ENCODE results near the gene WNT7B. TPM values are rescaled to one million over a fixed set of nuclear protein-coding genes. Genes with fewer than 3 reads are reported as not detected.

The WNT7B gene
- polyA plus RNA-seq (2013, experiment 1 of 2) = not detected
- polyA plus RNA-seq (2013, experiment 2 of 2) = not detected

GRCh38 chr22:45977003-45977411 is at the start of gene WNT7B:
Gene WNT7B, minus strand, starts transcription at chr22:45977162. Its CDS starts 408 bp downstream, at chr22:45976754.
- Histone ChIP-seq H2BK15ac (ENCODE audit: low read depth, poor library complexity, severe bottlenecking) (no peak within 1 kb of the TSS), H3K4me1 (ENCODE audit: control insufficient read depth, insufficient read depth, low read depth, low read length) (peaks cover 58% of the 10 kb centered on the region), H3K4me2 (ENCODE audit: low read length, poor library complexity, severe bottlenecking) (peak within 1 kb of the TSS; percentile 90), H2BK12ac (ENCODE audit: low read length in 2 of 2) (no peak within 1 kb of the TSS), H4K91ac (ENCODE audit: low read length) (no peak within 1 kb of the TSS), H3K27me3 (ENCODE audit: control insufficient read depth in 1 of 2, insufficient read depth in 1 of 2, low read length in 2 of 2) (peaks cover 13 to 69% of the 10 kb centered on the region in 2 experiments), H2AFZ (ENCODE audit: low read depth, low read length) (no peak within 1 kb of the TSS), H2BK120ac (ENCODE audit: low read depth, low read length) (no peak within 1 kb of the TSS), H3K79me1 (replicated peaks; ENCODE audit: low read length, poor library complexity, severe bottlenecking) (peaks cover 4% of the 10 kb centered on the region), H3K9me3 (ENCODE audit: control insufficient read depth, low read length) (no peaks in the 10 kb centered on the region), H3K9ac (ENCODE audit: low read length) (no peak within 1 kb of the TSS), H2AK5ac (ENCODE audit: low read length, severe bottlenecking) (no peak within 1 kb of the TSS), H3K27ac (ENCODE audit: low read length, poor library complexity, severe bottlenecking) (no peak within 1 kb of the TSS), H3K4me3 (ENCODE audit: insufficient read depth in 1 of 2, low read depth in 1 of 2, low read length in 2 of 2) (peak within 1 kb of the TSS in 1 of 2 experiments; percentile 65), H3K23ac (ENCODE audit: low read length in 2 of 2) (peak within 1 kb of the TSS in 1 of 2 experiments; percentile 5), H3K36me3 (ENCODE audit: control insufficient read depth in 1 of 2, insufficient read depth in 2 of 2, low read depth in 1 of 2, low read length in 2 of 2) (peaks cover 0 to 9% of the 10 kb centered on the region in 2 experiments), H3K18ac (ENCODE audit: low read depth in 1 of 2, low read length in 2 of 2) (no peak within 1 kb of the TSS), H4K8ac (ENCODE audit: low read length) (no peak within 1 kb of the TSS), H2BK5ac (ENCODE audit: low read depth, low read length, poor library complexity, severe bottlenecking) (no peak within 1 kb of the TSS), H3K4ac (ENCODE audit: low read depth in 1 of 2, low read length in 2 of 2) (no peak within 1 kb of the TSS), H3K14ac (ENCODE audit: low read length in 2 of 2) (peak within 1 kb of the TSS in 1 of 2 experiments; percentile 6)
- DNase-seq = no peak
- WGBS = 2% methylated on average over 10 of the region's 49 CpGs

- no peak for DNase-seq
- H2AK5ac ChIP-seq (ENCODE audit: low read length, severe bottlenecking) = no peak overlapping the region
- H3K4me3 ChIP-seq (ENCODE audit: insufficient read depth in 1 of 2, low read depth in 1 of 2, low read length in 2 of 2) = no peak overlapping the region
- H3K36me3 ChIP-seq (ENCODE audit: control insufficient read depth in 1 of 2, insufficient read depth in 2 of 2, low read depth in 1 of 2, low read length in 2 of 2) = no peaks in the 10 kb centered on the region
- H2BK120ac ChIP-seq (ENCODE audit: low read depth, low read length) = no peak overlapping the region
- H4K8ac ChIP-seq (ENCODE audit: low read length) = no peak overlapping the region
- H3K9me3 ChIP-seq (ENCODE audit: control insufficient read depth, low read length) = no peaks in the 10 kb centered on the region
- no peak overlapping the region for H2BK5ac ChIP-seq (ENCODE audit: low read depth, low read length, poor library complexity, severe bottlenecking)
- no peak overlapping the region for H3K18ac ChIP-seq (ENCODE audit: low read depth in 1 of 2, low read length in 2 of 2)
- no peak overlapping the region for H3K14ac ChIP-seq (ENCODE audit: low read length in 2 of 2)
- no peak overlapping the region for H3K23ac ChIP-seq (ENCODE audit: low read length in 2 of 2)
- no peak overlapping the region for H3K4ac ChIP-seq (ENCODE audit: low read depth in 1 of 2, low read length in 2 of 2)
- H3K4me1 ChIP-seq (ENCODE audit: control insufficient read depth, insufficient read depth, low read depth, low read length) = peaks cover 19% of the 10 kb centered on the region
- no peak overlapping the region for H2BK15ac ChIP-seq (ENCODE audit: low read depth, poor library complexity, severe bottlenecking)
- no peak overlapping the region for H2BK12ac ChIP-seq (ENCODE audit: low read length in 2 of 2)
- H2AFZ ChIP-seq (ENCODE audit: low read depth, low read length) = no peak overlapping the region
- no peak overlapping the region for H3K4me2 ChIP-seq (ENCODE audit: low read length, poor library complexity, severe bottlenecking)
- peak overlapping the region; percentile 79 for H3K9ac ChIP-seq (ENCODE audit: low read length)
- no peak overlapping the region for H3K27ac ChIP-seq (ENCODE audit: low read length, poor library complexity, severe bottlenecking)
- H4K91ac ChIP-seq (ENCODE audit: low read length) = no peak overlapping the region
- H3K79me1 ChIP-seq (replicated peaks; ENCODE audit: low read length, poor library complexity, severe bottlenecking) = no peaks in the 10 kb centered on the region
- H3K27me3 ChIP-seq (ENCODE audit: control insufficient read depth in 1 of 2, insufficient read depth in 1 of 2, low read length in 2 of 2) = peaks cover 0 to 7% of the 10 kb centered on the region in 2 experiments
- 94% methylated on average over 17 of the region's 17 CpGs for WGBS
Measured at GRCh38 chr22:46025973-46026898, 49.3 kb upstream of the WNT7B start.

GRCh38 chr22:46025225-46025972 is 48.4 kb upstream of the WNT7B start:
- H2AK5ac ChIP-seq (ENCODE audit: low read length, severe bottlenecking) = no peak overlapping the region

More at GRCh38 chr22:46025225-46025972, 48.4 kb upstream of the WNT7B start:
- Histone ChIP-seq H2AFZ (ENCODE audit: low read depth, low read length) (no peak overlapping the region), H4K91ac (ENCODE audit: low read length) (no peak overlapping the region), H3K18ac (ENCODE audit: low read depth in 1 of 2, low read length in 2 of 2) (no peak overlapping the region), H3K9ac (ENCODE audit: low read length) (no peak overlapping the region), H3K4me1 (ENCODE audit: control insufficient read depth, insufficient read depth, low read depth, low read length) (peaks cover 17% of the 10 kb centered on the region), H3K4me3 (ENCODE audit: insufficient read depth in 1 of 2, low read depth in 1 of 2, low read length in 2 of 2) (no peak overlapping the region), H3K9me3 (ENCODE audit: control insufficient read depth, low read length) (no peaks in the 10 kb centered on the region), H3K27ac (ENCODE audit: low read length, poor library complexity, severe bottlenecking) (no peak overlapping the region), H2BK12ac (ENCODE audit: low read length in 2 of 2) (no peak overlapping the region), H3K79me1 (replicated peaks; ENCODE audit: low read length, poor library complexity, severe bottlenecking) (no peaks in the 10 kb centered on the region), H3K27me3 (ENCODE audit: control insufficient read depth in 1 of 2, insufficient read depth in 1 of 2, low read length in 2 of 2) (peaks cover 0 to 7% of the 10 kb centered on the region in 2 experiments), H2BK15ac (ENCODE audit: low read depth, poor library complexity, severe bottlenecking) (no peak overlapping the region), H3K4me2 (ENCODE audit: low read length, poor library complexity, severe bottlenecking) (no peak overlapping the region), H3K14ac (ENCODE audit: low read length in 2 of 2) (peak overlapping the region in 1 of 2 experiments; percentile 31), H3K23ac (ENCODE audit: low read length in 2 of 2) (no peak overlapping the region), H4K8ac (ENCODE audit: low read length) (peak overlapping the region; percentile 52), H3K4ac (ENCODE audit: low read depth in 1 of 2, low read length in 2 of 2) (no peak overlapping the region), H2BK120ac (ENCODE audit: low read depth, low read length) (no peak overlapping the region), H2BK5ac (ENCODE audit: low read depth, low read length, poor library complexity, severe bottlenecking) (no peak overlapping the region), H3K36me3 (ENCODE audit: control insufficient read depth in 1 of 2, insufficient read depth in 2 of 2, low read depth in 1 of 2, low read length in 2 of 2) (no peaks in the 10 kb centered on the region)
- WGBS = 83% methylated on average over 8 of the region's 8 CpGs
- DNase-seq = no peak
